ENCODE measurements around the gene GPR157.
"Not testable (repeated sequence)": the region's sequence is repeated elsewhere in the genome, so short reads cannot be mapped to it uniquely, and the experiment has no call there.

GPR157 gene

DNA sequence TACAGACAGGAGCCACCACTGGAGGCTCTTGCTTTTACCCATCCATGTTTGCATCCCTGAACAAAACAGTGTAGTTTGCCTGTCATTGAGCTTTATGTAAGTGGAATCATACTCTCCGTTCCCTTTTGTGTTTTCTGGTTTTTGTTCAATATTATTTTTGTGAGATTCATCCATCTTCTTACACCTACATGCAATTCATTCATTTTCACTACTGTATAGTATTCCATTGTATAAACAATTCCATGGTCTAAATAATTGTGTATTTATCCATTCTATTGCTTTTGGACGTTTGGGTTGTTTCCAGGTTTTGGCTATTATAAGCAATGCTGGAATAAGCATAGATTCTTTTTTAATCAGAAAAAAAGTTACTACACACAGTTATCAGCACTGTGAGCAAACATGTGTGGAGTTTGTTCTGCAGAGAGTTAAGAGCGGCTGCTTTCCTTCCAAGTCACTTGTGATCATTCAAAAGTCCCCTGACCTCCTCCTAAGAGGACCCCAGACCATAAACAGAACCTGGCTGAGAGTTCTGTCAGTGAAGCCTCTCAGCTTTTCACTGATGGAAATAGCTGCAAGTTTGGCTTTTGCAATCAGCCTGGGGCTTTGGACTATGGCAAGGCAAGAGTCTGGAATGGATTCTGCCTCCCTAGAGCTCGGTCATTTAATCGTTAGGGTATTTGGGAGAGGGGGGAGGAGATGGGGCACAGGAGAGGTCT, 5.1 kb upstream of the GPR157 start:
- no peak for DNase-seq (ENCODE audit: low read depth, low spot score)
- TF ChIP-seq CTCF (IDR thresholded peaks at IDR 0.05; ENCODE audit: insufficient read depth, low read length, missing control alignments), result no peak
- POLR2A ChIA-PET, result no interaction called here
- no peak overlapping the region for H3K4me3 ChIP-seq (ENCODE audit: low read depth, low read length)
- CTCF ChIA-PET, result interaction anchor here (1.4 to 3.1 kb wide), 4 partner anchors 8 to 47 kb away, joined by 5 to 27 read pairs (median 10); no protein-coding TSS in a partner anchor

GRCh38 chr1:9129266-9130041, 552 bp upstream of the GPR157 start:
- no peak for TF ChIP-seq CTCF (IDR thresholded peaks at IDR 0.05; ENCODE audit: insufficient read depth, low read length, missing control alignments)
- POLR2A ChIA-PET, result interaction anchor here (0.7 kb wide), 1 partner anchor 51 kb away, joined by 3 read pairs; no protein-coding TSS in a partner anchor
- H3K4me3 ChIP-seq (ENCODE audit: low read depth, low read length), result peak overlapping the region; percentile 57
- DNase-seq (ENCODE audit: low read depth, low spot score), result no peak
- CTCF ChIA-PET, result interaction anchor here (1.0 to 7.3 kb wide), 10 partner anchors 9 to 211 kb away, joined by 3 to 45 read pairs (median 4); no protein-coding TSS in a partner anchor

DNA sequence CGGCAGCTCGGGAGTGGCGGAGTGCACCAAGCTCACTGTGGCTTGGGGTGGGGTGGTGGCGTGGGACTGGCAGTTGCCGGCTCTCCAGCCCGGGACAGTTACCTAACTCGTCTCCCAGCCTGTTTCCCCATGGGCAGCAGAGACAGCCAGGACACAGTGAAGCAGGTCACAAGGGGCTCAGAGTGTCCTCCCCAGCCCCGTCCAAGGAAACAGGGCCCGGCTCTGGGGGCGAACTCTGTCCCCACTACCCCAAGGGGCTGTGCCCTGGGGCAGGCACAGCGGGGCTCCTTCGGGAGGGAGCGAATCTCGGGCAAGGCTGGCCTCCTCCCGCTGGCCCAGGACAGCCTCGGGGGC, 759 bp downstream of the GPR157 start:
- ChIA-PET CTCF (interaction anchor here (4.1 to 7.3 kb wide), 2 partner anchors 14 to 18 kb away, joined by 23 to 45 read pairs; no protein-coding TSS in a partner anchor), POLR2A (no interaction called here)
- no peak for DNase-seq (ENCODE audit: low read depth, low spot score)
- TF ChIP-seq CTCF (IDR thresholded peaks at IDR 0.05; ENCODE audit: insufficient read depth, low read length, missing control alignments), result no peak
- peak overlapping the region; percentile 57 for H3K4me3 ChIP-seq (ENCODE audit: low read depth, low read length)

GRCh38 chr1:9127395-9128165, 1.3 kb downstream of the GPR157 start:
- no peak for DNase-seq (ENCODE audit: low read depth, low spot score)
- ChIA-PET CTCF (interaction anchor here (1.0 to 7.3 kb wide), 3 partner anchors 15 to 20 kb away, joined by 3 to 45 read pairs (median 23); no protein-coding TSS in a partner anchor), POLR2A (no interaction called here)
- peak overlapping the region; percentile 57 for H3K4me3 ChIP-seq (ENCODE audit: low read depth, low read length)
- TF ChIP-seq CTCF (IDR thresholded peaks at IDR 0.05; ENCODE audit: insufficient read depth, low read length, missing control alignments), result no peak

- ChIA-PET POLR2A (no interaction called here), CTCF (interaction anchor here (0.6 to 7.3 kb wide), 4 partner anchors 16 to 398 kb away, joined by 3 to 45 read pairs (median 6); no protein-coding TSS in a partner anchor)
- no peak overlapping the region for H3K4me3 ChIP-seq (ENCODE audit: low read depth, low read length)
- DNase-seq (ENCODE audit: low read depth, low spot score), result no peak
- TF ChIP-seq CTCF (IDR thresholded peaks at IDR 0.05; ENCODE audit: insufficient read depth, low read length, missing control alignments), result no peak
Observed at GRCh38 chr1:9126511-9126910, 2.4 kb downstream of the GPR157 start.

- POLR2A ChIA-PET; H3K4me3 ChIP-seq (ENCODE audit: low read depth, low read length); DNase-seq (ENCODE audit: low read depth, low spot score): not testable (repeated sequence)
- CTCF ChIA-PET, result interaction anchor here (0.6 to 7.3 kb wide), 9 partner anchors 10 to 398 kb away, joined by 3 to 45 read pairs (median 4); partner anchors contain the start of gene H6PD
Observed at GRCh38 chr1:9125847-9126246, 3.1 kb downstream of the GPR157 start.

Data from AG04449 (cell line).